ENCODE data around the gene SLC25A53.
"Not testable (repeated sequence)": the region's sequence is repeated elsewhere in the genome, so short reads cannot be mapped to it uniquely, and the experiment has no call there.

Gene SLC25A53

GRCh38 chrX:104084063-104084462 is 72.7 kb downstream of the SLC25A53 start:
- peaks cover 0 to 4% (median 0%) of the 10 kb centered on the region in 4 donors for H3K4me1 ChIP-seq
- intact Hi-C loops (cut with DNase I; ENCODE audit: low total_unique reads) = no loop called here

GRCh38 chrX:104077854-104078253 is 79.0 kb downstream of the SLC25A53 start:
- H3K4me3 ChIP-seq; H3K4me1 ChIP-seq; H3K9me3 ChIP-seq; H3K27me3 ChIP-seq; H3K36me3 ChIP-seq; DNase-seq; H3K27ac ChIP-seq; intact Hi-C loops (cut with DNase I; ENCODE audit: low total_unique reads): not testable (repeated sequence)

More at GRCh38 chrX:104084063-104084462, 72.7 kb downstream of the SLC25A53 start:
- no peaks in the 10 kb centered on the region for H3K9me3 ChIP-seq
- no peaks in the 10 kb centered on the region for H3K27me3 ChIP-seq
- no peak for DNase-seq
- no peak for TF ChIP-seq CTCF (IDR thresholded peaks at IDR 0.05)
- H3K4me3 ChIP-seq = no peak overlapping the region
- H3K27ac ChIP-seq = no peak overlapping the region
- H3K36me3 ChIP-seq = no peaks in the 10 kb centered on the region

GRCh38 chrX:104075778-104076445 is 80.9 kb downstream of the SLC25A53 start, which contains the start of gene TMSB15C:
TSS of gene TMSB15C (minus strand) at chrX:104076236.
- H3K27me3 ChIP-seq; H3K9me3 ChIP-seq; intact Hi-C loops (cut with DNase I; ENCODE audit: low total_unique reads); H3K36me3 ChIP-seq; H3K4me3 ChIP-seq; H3K4me1 ChIP-seq; DNase-seq; H3K27ac ChIP-seq: not testable (repeated sequence)

GRCh38 chrX:104062636-104063035 is 94.2 kb downstream of the SLC25A53 start:
- H3K27me3 ChIP-seq; H3K9me3 ChIP-seq; H3K4me1 ChIP-seq; H3K36me3 ChIP-seq; H3K27ac ChIP-seq; DNase-seq; intact Hi-C loops (cut with DNase I; ENCODE audit: low total_unique reads); H3K4me3 ChIP-seq: not testable (repeated sequence)

- H3K9me3 ChIP-seq; H3K4me1 ChIP-seq; H3K4me3 ChIP-seq; intact Hi-C loops (cut with DNase I; ENCODE audit: low total_unique reads); H3K27ac ChIP-seq; H3K36me3 ChIP-seq; DNase-seq; H3K27me3 ChIP-seq: not testable (repeated sequence)
These were observed 101.9 kb downstream of the SLC25A53 start for GRCh38 chrX:104054956-104055355.
